HL-60/S4 (cell line): ENCODE measurements around the gene ITPK1.
"Not testable (repeated sequence)": the region's sequence is repeated elsewhere in the genome, so short reads cannot be mapped to it uniquely, and the experiment has no call there.

Experiments used
- in situ Hi-C: fragments of 300-500 bp; cut with MboI; formaldehyde crosslinking; loops from 2 replicates; pipeline ENCODE4 v1.14.3; 2022; ENCODE audit warnings: low sequenced_read_pairs

The ITPK1 gene

GRCh38 chr14:93105856-93106255 is 9.9 kb downstream of the ITPK1 start:
- in situ Hi-C loops = not testable (repeated sequence)

GRCh38 chr14:93105362-93105761 is 10.4 kb downstream of the ITPK1 start:
- in situ Hi-C loops = no loop called here

- in situ Hi-C loops = no loop called here
These were observed 10.8 kb downstream of the ITPK1 start for GRCh38 chr14:93104961-93105360.

- in situ Hi-C loops = no loop called here
These were observed 12.2 kb downstream of the ITPK1 start for GRCh38 chr14:93103392-93104080.

GRCh38 chr14:93102141-93102540 is 13.6 kb downstream of the ITPK1 start:
- in situ Hi-C loops = no loop called here

- in situ Hi-C loops = no loop called here
These were observed 14.5 kb downstream of the ITPK1 start for GRCh38 chr14:93101181-93101580.

- in situ Hi-C loops = no loop called here
These were observed 15.2 kb downstream of the ITPK1 start for GRCh38 chr14:93100570-93100969.

GRCh38 chr14:93100100-93100499 is 15.6 kb downstream of the ITPK1 start:
- in situ Hi-C loops = no loop called here

GRCh38 chr14:93099643-93100042 is 16.1 kb downstream of the ITPK1 start:
- in situ Hi-C loops = no loop called here

- in situ Hi-C loops = no loop called here
These were observed 16.5 kb downstream of the ITPK1 start for GRCh38 chr14:93099196-93099595.

GRCh38 chr14:93096691-93097322 is 18.9 kb downstream of the ITPK1 start:
- in situ Hi-C loops = no loop called here

- in situ Hi-C loops = no loop called here
These were observed 19.8 kb downstream of the ITPK1 start for GRCh38 chr14:93095742-93096510.

- in situ Hi-C loops = no loop called here
These were observed 21.4 kb downstream of the ITPK1 start for GRCh38 chr14:93094121-93094918.

GRCh38 chr14:93092606-93093556 is 22.8 kb downstream of the ITPK1 start:
- in situ Hi-C loops = no loop called here

- in situ Hi-C loops = no loop called here
These were observed 24.1 kb downstream of the ITPK1 start for GRCh38 chr14:93091666-93092065.

GRCh38 chr14:93090826-93091555 is 24.7 kb downstream of the ITPK1 start:
- in situ Hi-C loops = no loop called here

GRCh38 chr14:93089521-93090269 is 26.0 kb downstream of the ITPK1 start:
- in situ Hi-C loops = no loop called here

- in situ Hi-C loops = no loop called here
These were observed 29.2 kb downstream of the ITPK1 start for GRCh38 chr14:93086441-93087055.
